NCI-H2196 (cell line): ENCODE measurements around the gene ZHX3.

Experiments used
- DNase-seq: peaks from one replicate; lab custom pipeline; 2025; ENCODE audit not compliant: unreplicated experiment; lab: John Stamatoyannopoulos, UW

The ZHX3 gene

DNA sequence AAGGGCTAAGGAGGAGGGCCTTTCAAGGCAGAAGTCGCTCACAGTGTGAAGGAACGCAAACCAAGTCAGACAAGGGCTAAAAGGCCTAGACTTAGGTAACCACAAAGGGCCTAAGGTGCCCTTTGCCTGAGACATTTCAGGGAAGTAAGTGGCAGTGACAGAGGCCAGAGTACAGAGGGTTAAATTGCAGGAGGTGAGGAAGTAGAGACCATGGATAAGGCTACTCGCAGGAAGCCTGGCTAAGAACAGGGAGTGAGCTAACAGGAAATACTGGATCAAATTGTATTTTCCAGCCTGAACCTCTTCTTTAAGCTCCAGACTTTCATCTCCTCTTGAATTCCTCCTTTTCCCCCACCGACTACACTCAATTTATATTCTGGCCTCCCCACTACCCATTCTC lies 16.6 kb downstream of the ZHX3 start:
- DNase-seq: no peak

DNA sequence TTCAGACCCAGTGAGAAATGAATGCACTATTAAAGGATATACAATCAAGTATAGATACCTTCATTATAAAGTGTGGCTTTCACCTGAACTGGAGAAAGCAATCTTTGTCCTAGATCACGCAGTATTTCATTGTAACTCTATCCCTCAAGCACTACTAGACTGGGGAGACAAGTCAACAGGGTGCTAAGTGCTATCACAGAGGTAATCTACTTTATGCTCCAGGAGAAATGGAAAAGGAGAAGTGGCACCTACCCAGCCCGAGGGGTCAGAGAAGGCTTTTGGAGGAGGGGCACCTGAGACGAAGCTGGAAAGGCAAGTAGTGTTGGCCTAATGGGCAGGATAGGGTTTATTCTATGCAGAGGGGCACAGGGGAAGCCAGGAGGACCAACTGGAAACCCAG lies 17.1 kb downstream of the ZHX3 start:
- DNase-seq: no peak

DNA sequence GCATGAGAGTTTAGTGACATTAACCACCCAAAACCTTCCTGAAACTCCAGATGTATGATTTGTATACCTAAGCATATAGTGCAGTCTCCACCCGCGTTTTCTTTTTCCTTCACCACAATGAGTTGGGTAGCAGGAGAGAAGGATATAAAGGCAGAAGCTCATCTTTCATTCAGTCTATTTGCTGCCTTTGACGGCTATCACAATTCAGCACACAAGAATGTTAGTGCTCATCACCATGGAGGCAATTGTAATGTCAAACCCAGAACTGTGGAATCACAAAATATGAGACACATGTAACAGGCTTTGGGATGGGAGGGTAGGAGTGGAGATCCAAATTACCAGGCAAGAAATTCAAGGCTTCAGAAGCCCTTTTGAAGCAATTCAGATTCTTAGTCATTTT lies 17.6 kb downstream of the ZHX3 start:
- DNase-seq: no peak

DNA sequence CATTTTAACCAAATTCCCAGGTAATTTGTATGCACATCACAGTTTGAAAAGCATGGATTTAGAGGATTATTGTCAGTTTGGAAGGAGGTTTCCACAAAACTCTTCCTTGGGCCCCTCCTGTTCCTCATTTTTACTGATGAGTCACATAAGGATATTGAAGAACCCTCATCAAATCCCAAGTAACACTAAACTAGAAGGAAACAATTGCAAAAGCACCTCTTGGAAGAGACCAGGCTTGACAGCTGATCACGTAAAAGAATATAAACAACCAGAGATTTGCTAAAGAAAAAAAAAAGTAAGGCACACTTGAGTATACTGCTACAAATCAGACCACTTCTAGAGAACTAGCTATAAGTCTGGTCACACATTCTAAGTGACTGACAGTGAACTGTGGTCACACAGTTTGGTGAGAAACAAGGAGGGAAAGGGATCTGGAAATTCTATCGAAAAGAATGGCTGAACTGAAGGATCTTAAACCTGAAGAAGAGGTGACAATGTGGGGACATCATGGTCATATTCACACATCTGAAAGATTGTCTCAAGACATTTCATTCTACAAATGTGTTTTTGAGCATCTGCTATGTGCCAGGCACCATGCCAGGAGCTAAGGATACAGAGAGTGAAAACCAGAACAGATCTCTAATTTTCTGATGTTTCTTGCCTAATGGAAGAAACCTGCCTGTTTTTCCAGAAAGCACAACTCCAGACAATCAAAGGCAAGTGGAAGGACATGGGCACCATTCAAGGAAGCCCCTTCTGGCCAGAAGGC lies 24.1 kb downstream of the ZHX3 start:
- no peak for DNase-seq

DNA sequence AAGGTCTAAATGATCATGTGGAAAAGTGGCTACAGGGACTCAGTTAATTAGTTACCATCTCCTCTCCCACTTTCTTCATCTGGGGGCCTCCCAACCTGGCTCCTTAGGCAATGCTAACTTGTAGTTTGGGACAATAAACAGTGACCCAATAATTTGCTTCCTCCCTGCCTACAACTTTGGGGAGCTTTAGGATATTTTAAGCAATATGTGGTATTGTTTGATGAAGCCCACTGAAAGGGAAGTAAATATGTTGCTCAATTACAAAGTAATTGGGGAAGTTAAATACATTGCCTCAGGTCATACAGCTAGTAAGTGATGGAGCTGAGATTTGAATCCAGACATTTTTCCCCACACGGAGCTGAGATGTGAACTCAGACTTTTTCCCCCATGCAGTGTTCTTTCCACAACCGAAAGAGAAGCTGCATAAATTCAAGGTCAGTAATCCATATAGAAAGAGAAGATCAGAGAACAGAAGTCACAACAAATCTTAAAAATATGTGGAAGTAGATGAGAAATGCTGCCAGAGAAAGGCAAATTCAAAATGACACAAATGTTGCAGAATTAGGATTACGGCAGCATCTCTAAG lies 26.6 kb downstream of the ZHX3 start:
- DNase-seq: no peak

DNA sequence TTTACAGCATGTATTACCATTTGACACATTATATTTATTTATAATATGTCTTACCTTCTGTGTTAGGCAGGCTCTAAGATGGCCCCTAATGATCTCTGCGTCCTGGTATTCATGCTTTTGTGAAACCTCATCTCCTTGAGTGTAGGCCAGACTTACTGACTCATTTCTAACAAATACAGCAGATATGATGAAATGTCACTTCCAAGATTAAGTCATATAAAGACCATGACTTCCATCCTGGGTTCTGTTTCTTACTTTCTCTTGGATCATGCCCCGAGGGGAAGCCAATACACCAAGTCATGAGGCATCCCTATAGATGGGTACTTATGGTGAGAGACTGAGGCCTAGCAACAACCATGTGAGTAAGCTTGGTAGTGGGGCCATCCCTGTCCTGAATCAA lies 30.2 kb downstream of the ZHX3 start:
- DNase-seq: no peak

DNA sequence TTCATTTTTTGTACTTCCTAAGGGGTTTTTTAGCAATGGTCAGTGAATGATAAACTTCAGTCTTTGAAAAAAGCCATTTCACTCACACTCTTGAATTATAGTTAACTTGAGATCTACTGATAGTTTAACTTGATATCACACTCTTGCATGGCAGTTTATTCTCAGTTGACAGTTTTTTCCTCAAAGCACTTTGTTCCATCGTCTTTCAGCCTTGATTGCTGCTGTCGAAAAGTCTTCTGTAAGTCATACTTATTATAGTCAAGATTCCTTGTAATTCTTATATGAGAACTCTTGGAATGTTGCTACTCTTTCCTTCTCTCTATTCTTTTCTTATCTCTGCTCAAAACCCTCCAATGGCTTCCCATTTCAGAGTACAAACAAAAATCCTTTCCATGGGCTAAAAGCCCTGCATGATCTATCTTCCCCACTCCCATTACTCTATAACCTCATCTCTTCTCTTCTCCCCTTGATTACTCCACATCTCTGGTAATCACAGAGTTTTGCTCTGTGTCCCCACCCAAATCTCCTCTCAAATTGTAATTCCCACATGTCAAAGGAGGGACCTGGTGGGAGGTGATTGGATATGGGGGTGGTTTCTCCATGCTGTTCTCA lies 31.2 kb downstream of the ZHX3 start:
- DNase-seq: no peak

DNA sequence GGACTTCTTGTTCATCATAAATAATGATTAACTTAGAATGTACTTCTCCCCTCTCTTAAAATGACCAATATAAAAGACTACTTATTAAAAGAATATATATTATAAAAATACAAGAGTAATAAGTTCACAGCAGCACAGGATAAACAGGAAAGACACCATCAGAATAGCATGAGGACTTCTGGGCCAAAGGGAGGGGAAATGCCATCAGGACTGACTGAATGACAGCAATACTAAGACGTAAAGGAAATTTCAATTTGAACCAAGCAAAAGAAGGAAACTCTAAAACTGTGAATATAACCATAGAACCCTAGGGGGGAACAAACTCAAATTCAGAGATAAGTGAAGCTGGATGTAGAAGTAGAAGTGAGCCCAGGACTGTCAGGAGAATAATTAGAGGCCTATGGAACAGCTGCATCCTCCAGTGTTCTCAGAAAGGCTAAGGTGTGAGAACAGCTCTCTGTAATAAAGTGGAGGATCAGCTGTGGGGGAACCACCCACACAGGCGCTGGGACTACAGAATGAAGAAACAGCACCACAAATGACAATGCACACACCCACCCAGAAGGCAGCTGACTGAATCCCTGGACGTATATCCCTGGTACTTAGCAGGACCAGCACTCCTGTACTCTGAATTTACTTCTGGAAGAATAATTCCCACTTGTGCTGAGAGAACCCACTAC lies 37.8 kb downstream of the ZHX3 start:
- no peak for DNase-seq

DNA sequence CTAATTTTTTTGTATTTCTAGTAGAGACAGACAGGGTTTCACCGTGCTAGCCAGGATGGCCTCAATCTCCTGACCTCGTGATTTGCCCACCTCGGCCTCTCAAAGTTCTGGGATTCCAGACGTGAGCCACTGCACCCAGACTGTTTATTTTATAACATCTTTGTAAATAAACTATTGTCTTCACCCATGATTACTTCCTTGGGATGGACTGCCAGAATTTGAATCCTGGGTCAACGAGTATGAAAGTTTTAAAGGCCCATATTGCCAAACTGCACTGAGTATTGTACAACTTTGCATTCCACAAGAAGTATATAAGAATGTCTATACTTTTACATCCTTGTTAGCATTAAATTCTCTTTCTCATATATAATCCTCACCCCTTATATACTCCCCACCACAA lies 38.6 kb downstream of the ZHX3 start:
- DNase-seq: no peak

DNA sequence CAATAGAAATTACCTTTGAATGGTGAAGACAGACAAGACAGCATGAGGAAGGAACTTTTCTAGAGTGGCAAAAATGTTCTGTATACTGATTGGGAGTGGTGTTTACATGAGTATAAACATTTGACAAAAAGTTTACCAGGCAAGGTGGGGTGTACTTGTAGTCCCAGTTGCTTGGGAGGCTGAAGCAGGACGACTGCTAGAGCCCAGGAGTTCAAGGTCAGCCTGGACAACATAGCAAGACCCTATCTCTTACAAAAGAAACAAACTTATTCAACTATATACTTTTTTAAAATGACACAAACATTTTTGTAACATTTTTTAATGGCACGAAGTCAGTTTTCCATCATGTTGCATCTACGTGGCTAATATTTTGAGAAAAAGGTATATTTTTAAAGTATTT lies 40.5 kb downstream of the ZHX3 start:
- DNase-seq: no peak

DNA sequence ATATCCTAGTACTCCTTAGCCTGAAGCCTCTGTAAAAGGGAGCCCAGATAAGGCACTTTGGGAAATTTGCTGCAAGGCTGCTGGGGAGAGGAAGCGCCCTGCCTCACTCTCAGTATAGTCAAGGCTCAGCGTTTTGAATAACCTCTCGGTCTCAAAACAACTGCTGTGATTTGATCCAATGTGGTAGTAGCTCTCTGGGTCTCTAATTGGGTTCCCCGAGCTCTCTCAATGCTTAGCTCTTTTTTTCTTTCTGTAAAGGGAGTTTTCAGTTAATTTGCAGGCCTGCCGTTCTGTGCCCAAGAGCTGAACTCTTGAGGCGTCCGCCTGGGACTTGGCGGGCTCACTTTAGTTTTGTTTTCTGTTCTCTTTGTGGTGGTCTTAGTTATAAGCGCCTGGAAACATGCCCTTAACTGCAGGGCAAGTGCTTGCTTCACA lies 41.2 kb downstream of the ZHX3 start:
- DNase-seq: no peak

DNA sequence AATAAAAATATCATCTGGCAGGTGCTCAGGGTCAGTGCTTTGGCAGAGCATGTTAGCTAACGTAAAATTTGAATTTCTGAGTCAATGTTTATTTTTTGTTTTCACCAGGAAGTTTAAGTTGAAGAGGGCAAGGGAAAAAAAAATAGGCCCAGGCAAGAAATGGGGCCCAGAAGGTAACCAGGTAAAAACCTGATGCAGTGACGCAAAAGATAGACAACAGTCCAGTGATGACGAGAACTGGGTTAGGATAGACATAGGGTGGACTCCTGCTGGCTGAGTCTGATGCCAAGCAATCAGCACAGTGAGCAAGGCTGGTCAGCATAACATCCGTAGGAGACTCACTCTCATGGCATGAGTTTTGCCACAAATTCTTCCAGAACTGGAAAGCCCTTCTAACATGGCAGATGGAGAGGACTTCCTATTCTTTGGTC lies 42.2 kb downstream of the ZHX3 start:
- no peak for DNase-seq

DNA sequence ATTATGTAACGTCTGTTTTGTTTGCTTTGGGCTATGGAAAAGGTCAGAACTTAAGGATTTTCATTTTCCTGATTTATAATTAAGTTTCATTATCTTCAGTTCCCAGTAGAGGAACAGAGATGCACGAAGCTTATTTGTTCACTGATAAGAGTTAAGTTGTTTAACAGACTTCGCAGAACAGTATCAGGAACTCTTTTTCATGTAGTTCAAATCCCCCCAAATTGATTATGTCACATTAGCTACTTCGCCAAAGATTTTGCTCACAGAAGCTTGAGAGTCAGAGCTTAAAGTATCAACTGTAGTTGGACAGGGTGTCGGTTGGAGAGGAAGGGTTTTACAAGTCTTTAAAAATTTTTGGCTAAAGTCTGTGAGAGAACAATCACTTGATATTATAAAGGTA lies 43.4 kb downstream of the ZHX3 start:
- no peak for DNase-seq

DNA sequence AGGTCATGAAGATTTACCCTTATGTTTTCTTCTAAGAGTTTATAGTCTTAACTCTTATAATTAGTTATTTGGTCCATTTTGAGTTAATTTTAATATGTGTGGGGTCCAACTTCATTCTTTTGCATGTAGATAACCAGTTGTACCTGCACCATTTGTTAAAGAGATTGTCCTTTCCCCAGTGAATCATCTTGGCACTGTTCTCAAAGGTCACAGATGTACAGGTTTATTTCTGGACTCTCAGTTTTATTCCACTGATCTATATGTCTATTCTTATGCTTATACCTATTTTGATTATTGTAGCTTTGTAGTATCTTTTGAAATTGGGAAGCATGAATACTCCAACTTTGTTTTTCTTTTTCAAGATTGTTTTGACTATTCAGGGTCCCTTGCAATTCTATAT lies 44.1 kb downstream of the ZHX3 start:
- no peak for DNase-seq

DNA sequence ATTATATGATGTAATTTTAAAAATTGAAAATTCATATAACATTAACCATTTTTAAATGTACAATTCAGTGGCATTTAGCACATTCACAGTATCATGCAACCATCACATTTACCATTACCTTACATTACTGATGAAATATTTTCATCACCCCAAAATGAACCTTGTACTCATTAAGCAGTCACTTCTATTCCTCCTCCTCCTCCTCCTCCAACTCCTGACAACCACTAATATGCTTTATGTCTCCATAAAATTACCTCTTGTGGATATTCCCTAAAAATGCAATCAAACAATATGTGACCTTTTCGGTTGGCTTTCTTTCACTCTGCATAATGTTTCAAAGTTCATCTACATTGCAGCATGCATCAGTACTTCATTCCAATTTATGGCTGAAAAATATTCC lies 45.2 kb downstream of the ZHX3 start:
- DNase-seq: no peak

DNA sequence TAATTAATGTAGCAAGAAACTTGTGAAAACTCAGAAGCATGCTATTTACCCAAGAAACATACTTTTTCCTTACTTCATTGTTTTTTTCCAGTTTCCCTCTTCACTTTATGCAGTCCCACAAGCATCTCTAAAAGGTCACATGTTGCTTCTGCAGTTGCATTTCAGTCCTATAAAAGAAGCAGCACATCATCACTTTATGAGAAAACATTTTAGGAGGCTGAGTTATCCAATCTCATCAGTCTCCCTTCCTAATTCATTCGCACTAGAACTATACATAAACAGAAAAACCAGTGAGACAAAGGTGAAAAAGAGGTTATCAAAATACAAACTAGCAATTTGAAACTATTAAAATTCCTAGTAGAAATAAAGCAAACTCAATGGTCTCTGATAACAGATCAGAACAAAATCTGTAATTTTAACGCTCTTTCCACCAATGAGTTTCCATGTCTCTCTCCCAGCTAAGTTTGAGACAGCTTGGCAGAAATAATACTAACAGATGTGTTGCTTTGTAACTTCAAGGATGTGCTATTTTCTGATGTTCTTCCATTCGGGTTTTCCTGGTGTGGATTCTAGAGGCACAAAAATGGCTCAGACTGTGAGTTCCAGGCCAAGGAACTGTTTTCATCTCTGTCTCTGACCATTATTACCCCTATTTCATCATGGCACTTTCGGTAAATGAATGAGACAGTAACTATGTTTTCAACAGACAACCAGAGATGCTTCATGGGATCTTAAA lies 48.4 kb downstream of the ZHX3 start:
- no peak for DNase-seq

DNA sequence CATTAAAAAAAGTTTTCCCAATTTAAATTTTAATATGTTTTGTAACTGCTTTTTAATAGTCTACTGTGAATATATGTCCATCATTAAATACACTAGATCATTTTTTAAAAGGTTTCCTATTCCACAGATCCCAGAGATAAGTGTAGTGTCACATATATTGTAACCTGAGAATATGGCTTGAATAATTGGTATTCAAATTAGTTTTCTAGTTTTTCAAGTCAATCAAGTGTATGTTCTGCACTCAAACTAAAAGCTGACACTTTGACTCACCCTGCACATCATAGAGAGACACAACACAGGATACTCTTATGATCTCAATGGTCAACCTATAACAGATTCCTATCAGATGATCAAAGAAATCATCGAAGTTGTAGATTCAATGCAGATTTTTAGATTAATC lies 49.1 kb downstream of the ZHX3 start:
- no peak for DNase-seq

DNA sequence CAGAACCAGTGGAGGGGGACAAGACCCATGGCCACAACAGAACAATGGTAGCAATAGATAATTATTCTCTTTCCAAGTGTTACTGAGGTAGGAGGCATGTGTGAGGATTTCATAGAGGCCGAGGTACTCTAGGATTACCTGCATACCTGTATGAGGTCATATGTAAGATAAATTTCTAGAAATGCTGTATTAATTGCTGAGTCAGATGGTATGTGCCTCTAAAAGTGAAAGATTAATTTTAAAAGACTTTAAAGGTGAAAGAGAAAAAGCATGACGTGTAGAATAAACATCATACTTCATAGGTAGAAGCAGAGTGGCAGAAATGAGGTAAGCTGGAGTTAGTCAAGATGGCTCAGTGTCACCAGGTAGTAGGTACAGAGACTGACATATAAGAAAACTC lies 51.6 kb downstream of the ZHX3 start:
- no peak for DNase-seq

DNA sequence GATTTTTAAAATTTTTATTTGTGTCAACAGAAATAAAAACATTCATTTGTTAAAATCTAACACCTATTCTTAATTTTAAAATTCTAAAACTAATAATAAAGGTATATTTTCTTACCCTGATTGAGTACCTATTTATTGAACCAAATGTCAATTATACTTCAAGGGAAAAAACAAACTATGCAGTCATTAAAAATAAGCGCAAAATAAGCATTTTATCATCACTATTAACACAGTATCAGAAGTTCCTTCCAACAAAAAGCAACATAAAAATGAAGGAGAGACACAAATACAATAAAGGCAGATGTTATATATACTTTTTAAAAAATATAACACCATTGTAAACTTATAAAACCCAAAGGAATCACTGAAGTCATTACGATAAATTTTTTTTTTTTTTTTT lies 52.7 kb downstream of the ZHX3 start:
- no peak for DNase-seq

DNA sequence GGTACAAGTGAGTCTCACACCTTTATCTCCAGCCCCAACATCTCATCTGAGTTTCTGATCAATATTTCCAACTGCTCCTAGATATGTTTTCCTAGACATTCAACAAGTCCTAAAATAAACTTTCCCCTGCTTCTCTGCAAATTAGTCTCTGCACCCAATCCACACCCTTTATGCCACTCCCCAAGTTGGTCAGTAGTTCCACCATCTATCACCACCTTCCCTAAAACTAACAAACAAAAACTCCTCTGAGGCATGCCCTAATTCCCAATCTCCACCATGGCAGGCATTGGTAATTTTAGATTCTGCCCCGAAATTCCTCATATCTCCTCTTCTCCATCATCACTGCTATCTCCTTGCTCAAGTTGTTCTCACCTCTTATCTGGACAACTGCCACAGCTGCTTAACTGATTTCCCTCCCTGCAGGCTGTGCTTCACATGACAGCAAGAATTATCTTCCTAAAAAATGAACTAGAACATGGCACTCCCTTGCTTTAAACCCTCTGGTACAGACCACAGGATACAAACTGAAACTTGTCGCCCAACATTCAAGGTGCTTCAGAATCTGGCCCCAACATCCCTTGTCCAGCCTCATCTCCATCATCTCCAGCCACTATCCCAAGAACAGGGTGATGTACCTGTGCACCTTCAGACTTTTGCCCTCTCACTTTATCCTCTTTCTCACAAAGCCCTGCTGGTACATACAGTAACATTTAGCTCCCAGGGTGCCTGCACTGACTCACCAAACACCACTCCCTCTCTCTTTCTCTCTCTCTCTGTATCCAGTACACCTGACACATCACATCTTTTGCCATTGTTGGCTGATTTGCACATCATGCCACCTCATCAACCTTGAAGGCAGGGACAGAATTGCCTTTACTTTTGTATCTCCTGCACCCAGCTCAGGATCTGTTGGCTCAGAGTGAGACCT lies 55.5 kb downstream of the ZHX3 start:
- DNase-seq: no peak
